Transverse colon (tissue), 4 donors: ENCODE results near the gene CFAP46. TPM values are rescaled to one million over a fixed set of nuclear protein-coding genes. Genes with fewer than 3 reads are reported as not detected.
A peak's percentile ranks its signal among the peaks of the same experiment; 100 is the strongest.
"Not testable (repeated sequence)": the region's sequence is repeated elsewhere in the genome, so short reads cannot be mapped to it uniquely, and the experiment has no call there.

Experiments used
- DNase-seq: peaks from one replicate; pipeline ENCODE4 v3.0.0-alpha.2; 2019
- H3K27ac ChIP-seq, 4 donors: fragments of 200-600 bp; sonication (generic); 2 replicates each; pipeline ENCODE4 v1.5.1; 2016 to 2018; ENCODE audit warnings: inconsistent platforms in 4 of 4
- H3K27me3 ChIP-seq: fragments of 200-600 bp; sonication (generic); 2 replicates; pipeline ENCODE4 v1.5.1; 2017; ENCODE audit warnings: inconsistent platforms
- H3K36me3 ChIP-seq, 4 donors: fragments of 200-600 bp; sonication (generic); 2 replicates each; pipeline ENCODE4 v1.5.1; 2017 to 2019; ENCODE audit warnings: inconsistent platforms in 4 of 4
- H3K4me1 ChIP-seq, 4 donors: fragments of 200-600 bp; sonication (generic); 2 replicates each; pipeline ENCODE4 v1.5.1; 2017 to 2020; ENCODE audit warnings: inconsistent platforms in 4 of 4
- H3K4me3 ChIP-seq, 4 donors: fragments of 200-600 bp; sonication (generic); 1 replicate in 1 of 4; 2 replicates in 3 of 4; pipeline versions ENCODE4 v1.5.1 to v1.6.1; 2017 to 2019; ENCODE audit warnings: inconsistent platforms in 4 of 4
- H3K9me3 ChIP-seq, 2 donors: fragments of 200-600 bp; sonication (generic); 2 replicates each; pipeline ENCODE4 v1.5.1; 2017 to 2019; ENCODE audit warnings: inconsistent platforms in 2 of 2
- CTCF ChIP-seq, 5 experiments: fragments of 200-600 bp in 3 of 5; fragments of 450-650 bp in 2 of 5; sonication (generic) in 3 of 5; IDR thresholded peaks; 1 replicate in 2 of 5; 2 replicates in 3 of 5; pipeline ENCODE4 v1.5.1; 2016 to 2017; ENCODE audit warnings: antibody characterized with exemption in 5 of 5, inconsistent platforms in 3 of 5, mild to moderate bottlenecking in 2 of 5, moderate library complexity in 1 of 5
- EP300 ChIP-seq: sonication (generic); formaldehyde crosslinking; IDR thresholded peaks from one replicate; pipeline ENCODE4 v1.6.1; 2017; ENCODE audit warnings: antibody characterized with exemption, low read depth
- POLR2A ChIP-seq: fragments of 450-650 bp; IDR thresholded peaks from one replicate; pipeline ENCODE4 v1.6.1; 2016; ENCODE audit warnings: antibody characterized with exemption, mild to moderate bottlenecking, moderate library complexity
- POLR2AphosphoS5 ChIP-seq, 3 donors: sonication (generic); formaldehyde crosslinking; IDR thresholded peaks; one replicate each; pipeline ENCODE4 v1.6.1; 2016; ENCODE audit warnings: antibody characterized with exemption in 3 of 3
- WGBS, 2 donors: methylation state at CpG; one replicate each; pipeline ENCODE4 v1.1.5; 2018; ENCODE audit warnings: low coverage in 1 of 2; 5-methylcytosine and 5-hydroxymethylcytosine counted together
- in situ Hi-C, 4 donors: fragments of 200-750 bp; cut with MboI; loops; one replicate each; pipeline versions ENCODE4 v1.15.0 to v1.15.1; 2017; ENCODE audit warnings: low sequenced_read_pairs in 3 of 4, low pct_ligation_motif_present in 1 of 4, low pct_unique_long_range_greater_than_20kb in 1 of 4
- intact Hi-C: fragments of 100-400 bp; cut with DNase I; formaldehyde crosslinking; loops from one replicate; pipeline ENCODE4 v1.15.1; 2023; ENCODE audit warnings: low total_unique reads
- total RNA-seq, 4 donors: library from RNA; depleted of rRNA; stranded (reverse); fragments of >200 nt; gene quantifications; one replicate each; pipeline ENCODE4 v1.1.0, GENCODE V29; 2016

Gene CFAP46
- total RNA-seq, 4 donors from 2014 or later, result not detected

GRCh38 chr10:132776821-132777220 lies 165.5 kb downstream of the CFAP46 start:
- H3K4me3 ChIP-seq, result no peak overlapping the region
- peaks cover 0 to 24% (median 3%) of the 10 kb centered on the region in 4 donors for H3K36me3 ChIP-seq
- WGBS, 2 donors, result 83% methylated on average over 18 of the region's 18 CpGs; no CpG with 5 or more reads in 1 of the 2 donors
- H3K9me3 ChIP-seq, result no peaks in the 10 kb centered on the region
- no peak overlapping the region for H3K27ac ChIP-seq
- peaks cover 2% of the 10 kb centered on the region for H3K27me3 ChIP-seq
- in situ Hi-C loops, result no loop called here
- TF ChIP-seq POLR2A (no peak), CTCF (IDR thresholded peaks at IDR 0.05) (no peak), POLR2AphosphoS5 (IDR thresholded peaks at IDR 0.05) (no peak), EP300 (no peak)
- peaks cover 0 to 11% (median 4%) of the 10 kb centered on the region in 4 donors for H3K4me1 ChIP-seq
- intact Hi-C loops, result loop anchor here (5.0 kb wide), 1 partner anchor 760 kb away; no protein-coding TSS in a partner anchor
- DNase-seq, result no peak

- H3K4me3 ChIP-seq, result no peak overlapping the region
- in situ Hi-C loops, result no loop called here
- intact Hi-C loops, result loop anchor here (5.0 kb wide), 1 partner anchor 761 kb away; no protein-coding TSS in a partner anchor
- TF ChIP-seq EP300 (no peak), CTCF (IDR thresholded peaks at IDR 0.05) (no peak)
- 92% methylated on average over 18 of the region's 18 CpGs; no CpG with 5 or more reads in 1 of the 2 donors for WGBS, 2 donors
- H3K9me3 ChIP-seq, result no peaks in the 10 kb centered on the region
- H3K36me3 ChIP-seq, result peaks cover 0 to 18% (median 3%) of the 10 kb centered on the region in 4 donors
- no peak overlapping the region for H3K27ac ChIP-seq
- H3K4me1 ChIP-seq, result peaks cover 0 to 11% (median 4%) of the 10 kb centered on the region in 4 donors
- DNase-seq, result no peak
- H3K27me3 ChIP-seq, result peaks cover 2% of the 10 kb centered on the region
Observed at GRCh38 chr10:132776186-132776585, 166.2 kb downstream of the CFAP46 start.

GRCh38 chr10:132774902-132775863 lies 167.2 kb downstream of the CFAP46 start:
- no peaks in the 10 kb centered on the region for H3K9me3 ChIP-seq
- H3K4me1 ChIP-seq, result peaks cover 0 to 11% (median 4%) of the 10 kb centered on the region in 4 donors
- peaks cover 0 to 16% (median 3%) of the 10 kb centered on the region in 4 donors for H3K36me3 ChIP-seq
- peaks cover 2% of the 10 kb centered on the region for H3K27me3 ChIP-seq
- no peak for TF ChIP-seq CTCF (IDR thresholded peaks at IDR 0.05)
- TF ChIP-seq POLR2A, result no peak
- no peak for TF ChIP-seq POLR2AphosphoS5 (IDR thresholded peaks at IDR 0.05)
- TF ChIP-seq EP300, result no peak
- intact Hi-C loops, result loop anchor here (5.0 kb wide), 1 partner anchor 762 kb away; no protein-coding TSS in a partner anchor
- in situ Hi-C loops, result no loop called here
- 64% methylated on average over 19 of the region's 22 CpGs; no CpG with 5 or more reads in 1 of the 2 donors for WGBS, 2 donors
- DNase-seq, result peak; percentile 69
- H3K4me3 ChIP-seq, result no peak overlapping the region
- peak overlapping the region in 1 of 4 donors; percentile 75 for H3K27ac ChIP-seq

- H3K4me1 ChIP-seq, result peaks cover 0 to 11% (median 4%) of the 10 kb centered on the region in 4 donors
- peaks cover 0 to 9% (median 3%) of the 10 kb centered on the region in 4 donors for H3K36me3 ChIP-seq
- peaks cover 2% of the 10 kb centered on the region for H3K27me3 ChIP-seq
- no peak for TF ChIP-seq EP300
- no peak for TF ChIP-seq POLR2AphosphoS5 (IDR thresholded peaks at IDR 0.05)
- TF ChIP-seq POLR2A, result no peak
- no peak for TF ChIP-seq CTCF (IDR thresholded peaks at IDR 0.05)
- no peaks in the 10 kb centered on the region for H3K9me3 ChIP-seq
- in situ Hi-C loops (no loop called here), intact Hi-C loops (no loop called here)
- WGBS, 2 donors, result 45% methylated on average over 26 of the region's 29 CpGs; no CpG with 5 or more reads in 1 of the 2 donors
- H3K4me3 ChIP-seq, result no peak overlapping the region
- DNase-seq, result peak; percentile 50
- peak overlapping the region in 2 of 4 donors; percentile 36 to 75 for H3K27ac ChIP-seq
Observed at GRCh38 chr10:132774181-132774901, 168.0 kb downstream of the CFAP46 start.

- H3K4me3 ChIP-seq, in situ Hi-C loops, H3K9me3 ChIP-seq, H3K27me3 ChIP-seq, H3K36me3 ChIP-seq, intact Hi-C loops, H3K27ac ChIP-seq, DNase-seq: not testable (repeated sequence)
- WGBS, 2 donors, result 95% methylated on average over 15 of the region's 25 CpGs; no CpG with 5 or more reads in 1 of the 2 donors
- peaks cover 0 to 11% (median 4%) of the 10 kb centered on the region in 4 donors for H3K4me1 ChIP-seq
Observed at GRCh38 chr10:132772816-132773215, 169.6 kb downstream of the CFAP46 start.
